GM12891 (cell line): ENCODE results near the gene UBE2D4.
"Not testable (repeated sequence)": the region's sequence is repeated elsewhere in the genome, so short reads cannot be mapped to it uniquely, and the experiment has no call there.

Experiments used
- POLR2A ChIP-seq: IDR thresholded peaks from 2 replicates; pipeline ENCODE4 v1.6.1; 2011; ENCODE audit warnings: low read depth, low read length, control low read depth
- POLR2AphosphoS5 ChIP-seq: IDR thresholded peaks from 2 replicates; pipeline ENCODE4 v1.6.1; 2011; ENCODE audit warnings: low read depth, low read length, control low read depth
- TAF1 ChIP-seq: IDR thresholded peaks from 2 replicates; pipeline ENCODE4 v1.6.1; 2011; ENCODE audit warnings: low read depth, low read length, control low read depth

DNA sequence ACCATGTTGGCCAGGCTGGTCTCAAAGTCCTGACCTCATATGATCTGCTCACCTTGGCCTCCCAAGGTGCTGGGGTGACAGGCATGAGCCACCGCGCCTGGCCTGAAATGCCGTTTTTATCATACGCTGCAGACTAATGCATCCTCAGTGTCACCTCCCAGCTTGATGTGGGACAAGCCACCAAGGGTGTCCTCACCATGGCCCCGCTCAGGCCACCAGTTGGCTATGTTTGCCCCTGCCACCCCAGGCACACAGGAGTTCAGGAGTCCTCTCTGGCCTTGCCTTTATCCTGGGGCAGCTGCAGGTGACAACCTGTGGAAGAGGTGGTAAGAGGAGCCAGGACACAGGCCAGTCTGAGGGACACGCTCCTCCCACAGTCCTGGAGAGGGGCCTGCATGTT lies 68.4 kb downstream of the UBE2D4 start:
- TF ChIP-seq POLR2A, POLR2AphosphoS5, TAF1: not testable (repeated sequence)
